HCT116 (cell line): ENCODE results near the gene SELE. TPM values are rescaled to one million over a fixed set of nuclear protein-coding genes. Genes with fewer than 3 reads are reported as not detected.
"Not testable (repeated sequence)": the region's sequence is repeated elsewhere in the genome, so short reads cannot be mapped to it uniquely, and the experiment has no call there.

Experiments
- ATAC-seq: fragments of 200-7000 bp; cut with Tn5 transposase; 2 replicates; pipeline ENCODE4 v1.9.1; 2020; ENCODE audit warnings: mild to moderate bottlenecking, moderate library complexity
- BruUV-seq: library from RNA; stranded (reverse); fragments of 400-500 nt; replicated peaks from 2 replicates; lab custom pipeline; 2021; lab: Mats Ljungman, UMichigan
- CTCF ChIA-PET: fragments of 300-600 bp; sonication (Branson Sonifier 250); formaldehyde crosslinking; loops from one replicate; lab custom pipeline; 2021; ENCODE audit warnings: antibody characterized with exemption; lab: Charles Lee
- POLR2A ChIA-PET: fragments of 300-600, 350-600 bp; sonication (Branson Sonifier 250); formaldehyde crosslinking; loops from one replicate; lab custom pipeline; 2021; ENCODE audit warnings: antibody characterized with exemption; lab: Charles Lee
- RAD21 ChIA-PET, 2 experiments: fragments of 300-600 bp; sonication (Branson Sonifier 250); formaldehyde crosslinking; loops; one replicate each; lab custom pipeline; 2023; ENCODE audit warnings: low total read pairs in 2 of 2; ENCODE audit not compliant: uncharacterized antibody in 2 of 2, unreplicated experiment in 2 of 2, low non-redundant PET in 1 of 2; lab: Charles Lee
- DNase-seq: peaks from one replicate; pipeline ENCODE4 v3.0.0-alpha.2; 2010; ENCODE audit warnings: low read depth, low spot score
- H2AFZ ChIP-seq: fragments of 200-600 bp; shearing (Covaris generic), sonication (generic); 2 replicates; pipeline ENCODE4 v1.6.1; 2017; ENCODE audit warnings: low read depth, mixed run types, mixed read lengths, antibody characterized with exemption, low read length; ENCODE audit not compliant: poor library complexity, severe bottlenecking
- H3K27ac ChIP-seq: 2 replicates; pipeline ENCODE4 v1.5.1; 2012; ENCODE audit warnings: low read depth, low read length
- H3K27me3 ChIP-seq: fragments of 200-600 bp; sonication (generic); 2 replicates; pipeline ENCODE4 v1.6.1; 2016; ENCODE audit warnings: mixed run types, low read length, mixed read lengths; ENCODE audit not compliant: insufficient read depth
- H3K36me3 ChIP-seq, 2 experiments: fragments of 200-500 bp in 1 of 2; fragments of 200-600 bp in 1 of 2; sonication (Bioruptor generic) in 1 of 2; sonication (generic) in 1 of 2; 2 replicates each; pipeline versions ENCODE4 v1.5.1 to v1.6.1; 2014 to 2016; ENCODE audit warnings: low read length in 2 of 2, inconsistent platforms in 1 of 2, mixed read lengths in 1 of 2, mixed run types in 1 of 2; ENCODE audit not compliant: insufficient read depth in 2 of 2, control insufficient read depth in 1 of 2
- H3K4me1 ChIP-seq, 2 experiments: fragments of 200-600 bp in 1 of 2; sonication (generic) in 1 of 2; 2 replicates each; pipeline versions ENCODE4 v1.5.1 to v1.6.1; 2012 to 2017; ENCODE audit warnings: low read length in 2 of 2, inconsistent platforms in 1 of 2, mild to moderate bottlenecking in 1 of 2, mixed read lengths in 1 of 2, mixed run types in 1 of 2, moderate library complexity in 1 of 2; ENCODE audit not compliant: insufficient read depth in 2 of 2, control insufficient read depth in 1 of 2
- H3K4me2 ChIP-seq: fragments of 200-600 bp; sonication (generic); 2 replicates; pipeline ENCODE4 v1.6.1; 2017; ENCODE audit warnings: mixed run types, low read length, mixed read lengths
- H3K4me3 ChIP-seq, 2 experiments: fragments of 200-600 bp in 1 of 2; sonication (generic) in 1 of 2; replicated peaks in 1 of 2; 2 replicates each; pipeline ENCODE4 v1.5.1; 2011 to 2016; ENCODE audit warnings: low read length in 2 of 2, control low read depth in 1 of 2, low read depth in 1 of 2, mild to moderate bottlenecking in 1 of 2, mixed read lengths in 1 of 2, mixed run types in 1 of 2
- H3K79me2 ChIP-seq: fragments of 200-600 bp; sonication (generic); 2 replicates; pipeline ENCODE4 v1.6.1; 2017; ENCODE audit warnings: mild to moderate bottlenecking, mixed run types, low read length, moderate library complexity, mixed read lengths; ENCODE audit not compliant: insufficient read depth
- H3K9ac ChIP-seq: fragments of 200-600 bp; sonication (generic); 2 replicates; pipeline ENCODE4 v1.6.1; 2016; ENCODE audit warnings: low read length, mixed read lengths
- H3K9me2 ChIP-seq: fragments of 200-600 bp; sonication (generic), shearing (Covaris generic); 2 replicates; pipeline ENCODE4 v1.6.1; 2017; ENCODE audit warnings: mixed run types, mild to moderate bottlenecking, moderate library complexity; ENCODE audit not compliant: insufficient read depth
- H3K9me3 ChIP-seq, 2 experiments: fragments of 200-500 bp in 1 of 2; fragments of 200-600 bp in 1 of 2; sonication (Bioruptor generic) in 1 of 2; sonication (generic) in 1 of 2; 2 replicates each; pipeline ENCODE4 v1.6.1; 2014 to 2017; ENCODE audit warnings: low read length in 2 of 2, mixed read lengths in 2 of 2, inconsistent platforms in 1 of 2, low read depth in 1 of 2, mild to moderate bottlenecking in 1 of 2, mixed run types in 1 of 2, moderate library complexity in 1 of 2; ENCODE audit not compliant: control insufficient read depth in 1 of 2, insufficient read depth in 1 of 2
- H4K20me1 ChIP-seq: fragments of 200-600 bp; sonication (generic), shearing (Covaris generic); 2 replicates; pipeline ENCODE4 v1.6.1; 2017; ENCODE audit warnings: mixed run types, mild to moderate bottlenecking, moderate library complexity; ENCODE audit not compliant: insufficient read depth
- ATF3 ChIP-seq: IDR thresholded peaks from 2 replicates; pipeline ENCODE4 v1.6.1; 2012
- CBX3 ChIP-seq: IDR thresholded peaks from 2 replicates; pipeline ENCODE4 v1.6.1; 2012; ENCODE audit warnings: low read depth
- EGR1 ChIP-seq: IDR thresholded peaks from 2 replicates; pipeline ENCODE4 v1.6.1; 2012; ENCODE audit warnings: low read depth
- ELF1 ChIP-seq: IDR thresholded peaks from 2 replicates; pipeline ENCODE4 v1.6.1; 2012; ENCODE audit warnings: low read depth, borderline replicate concordance
- EZH2 ChIP-seq: fragments of 200-600 bp; sonication (generic); IDR thresholded peaks from 2 replicates; pipeline ENCODE4 v1.6.1; 2017; ENCODE audit warnings: antibody characterized with exemption, mixed run types
- FOSL1 ChIP-seq: IDR thresholded peaks from 2 replicates; pipeline ENCODE4 v1.6.1; 2012; ENCODE audit warnings: low read depth
- JUND ChIP-seq: IDR thresholded peaks from 2 replicates; pipeline ENCODE4 v1.6.1; 2012
- POLR2A ChIP-seq: IDR thresholded peaks from 2 replicates; pipeline ENCODE4 v1.7.0; 2011; ENCODE audit warnings: borderline replicate concordance; ENCODE audit not compliant: insufficient read depth, insufficient read length; ENCODE audit errors: extremely low read depth
- POLR2AphosphoS5 ChIP-seq: IDR thresholded peaks from 2 replicates; pipeline ENCODE4 v1.6.1; 2011; ENCODE audit warnings: mild to moderate bottlenecking, low read depth, low read length, moderate library complexity
- SRF ChIP-seq: IDR thresholded peaks from 2 replicates; pipeline ENCODE4 v1.6.1; 2012; ENCODE audit warnings: low read depth
- YY1 ChIP-seq: IDR thresholded peaks from 2 replicates; pipeline ENCODE4 v1.6.1; 2011; ENCODE audit warnings: low read length, low read depth, moderate library complexity, mild to moderate bottlenecking; ENCODE audit not compliant: insufficient replicate concordance; ENCODE audit errors: extremely low read depth
- ZNF274 ChIP-seq: fragments of 200-500 bp; sonication (Bioruptor generic); IDR thresholded peaks from 2 replicates; pipeline ENCODE4 v1.6.1; 2014; ENCODE audit warnings: mild to moderate bottlenecking, low read depth, low read length, inconsistent platforms
- intact Hi-C: fragments of 100-400 bp; cut with micrococcal nuclease; formaldehyde crosslinking; loops from 2 replicates; pipeline ENCODE4 v1.10.0; 2022
- total RNA-seq: library from RNA; stranded (reverse); gene quantifications from one replicate; pipeline ENCODE4 v1.2.1, GENCODE V29; 2021; ENCODE audit not compliant: unreplicated experiment

Gene SELE
- total RNA-seq, 1 experiment from 2014 or later: not detected

DNA sequence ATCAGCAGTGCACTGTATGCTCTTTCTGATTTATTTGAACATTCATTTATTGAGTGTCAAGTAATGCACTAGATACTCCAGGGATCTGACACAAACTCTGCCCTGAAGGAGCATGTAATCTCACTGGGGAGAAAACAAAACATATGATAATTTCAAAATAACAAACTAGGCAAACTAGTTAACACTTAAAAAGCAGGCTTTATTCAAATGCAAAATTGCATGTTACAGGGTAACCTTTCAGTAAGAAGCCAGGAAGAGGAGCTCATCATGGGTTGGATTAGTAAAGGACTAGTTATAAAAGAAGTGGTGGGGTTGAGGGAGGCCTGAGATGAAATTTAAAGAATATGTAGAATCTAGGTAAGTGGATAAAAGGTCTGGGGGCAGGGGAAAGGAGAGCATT is 43.4 kb downstream of the SELE start:
- no peaks in the 10 kb centered on the region for H3K79me2 ChIP-seq
- no peak overlapping the region for H3K27ac ChIP-seq
- DNase-seq: no peak
- no peak overlapping the region for H2AFZ ChIP-seq
- H3K9me2 ChIP-seq: no peaks in the 10 kb centered on the region
- RAD21 ChIA-PET: no interaction called here
- H3K36me3 ChIP-seq: no peaks in the 10 kb centered on the region
- H3K27me3 ChIP-seq: no peaks in the 10 kb centered on the region; the same call in 1 of the 2 replicates
- POLR2A ChIA-PET: no interaction called here
- no peak for TF ChIP-seq YY1
- no peak for TF ChIP-seq ATF3
- TF ChIP-seq, all 23 proteins: peak for 0
- Histone ChIP-seq H3K4me3 (no peak overlapping the region), H3K9me3 (no peaks in the 10 kb centered on the region), H3K4me1 (no peaks in the 10 kb centered on the region), H4K20me1 (no peaks in the 10 kb centered on the region), H3K9ac (no peak overlapping the region), H3K4me2 (no peak overlapping the region)
- no peak for ATAC-seq
- CTCF ChIA-PET: no interaction called here
- intact Hi-C loops: no loop called here
- BruUV-seq: no TSS peak

- Histone ChIP-seq H4K20me1 (no peaks in the 10 kb centered on the region), H3K4me1 (no peaks in the 10 kb centered on the region), H3K9me3 (no peaks in the 10 kb centered on the region), H3K27ac (no peak overlapping the region), H3K4me3 (no peak overlapping the region), H3K4me2 (no peak overlapping the region), H3K27me3 (no peaks in the 10 kb centered on the region; the same call in 1 of the 2 replicates), H2AFZ (no peak overlapping the region), H3K9ac (no peak overlapping the region), H3K36me3 (no peaks in the 10 kb centered on the region), H3K9me2 (no peaks in the 10 kb centered on the region), H3K79me2 (no peaks in the 10 kb centered on the region)
- intact Hi-C loops: no loop called here
- ChIA-PET CTCF (interaction anchor here (0.9 kb wide), 1 partner anchor 9 kb away, joined by 3 read pairs; no protein-coding TSS in a partner anchor), POLR2A (no interaction called here), RAD21 (no interaction called here)
- no TSS peak for BruUV-seq
- ATAC-seq: no peak
- TF ChIP-seq POLR2A: no peak
- TF ChIP-seq ELF1: no peak
- no peak for TF ChIP-seq SRF
- TF ChIP-seq CBX3: no peak
- TF ChIP-seq EZH2: no peak
- no peak for TF ChIP-seq YY1
- no peak for TF ChIP-seq FOSL1
- TF ChIP-seq JUND: no peak
- TF ChIP-seq ATF3: no peak
- no peak for TF ChIP-seq POLR2AphosphoS5
- no peak for TF ChIP-seq EGR1
- TF ChIP-seq ZNF274: no peak
- DNase-seq: no peak
Measured at GRCh38 chr1:169689395-169689794, 44.5 kb downstream of the SELE start.

DNA sequence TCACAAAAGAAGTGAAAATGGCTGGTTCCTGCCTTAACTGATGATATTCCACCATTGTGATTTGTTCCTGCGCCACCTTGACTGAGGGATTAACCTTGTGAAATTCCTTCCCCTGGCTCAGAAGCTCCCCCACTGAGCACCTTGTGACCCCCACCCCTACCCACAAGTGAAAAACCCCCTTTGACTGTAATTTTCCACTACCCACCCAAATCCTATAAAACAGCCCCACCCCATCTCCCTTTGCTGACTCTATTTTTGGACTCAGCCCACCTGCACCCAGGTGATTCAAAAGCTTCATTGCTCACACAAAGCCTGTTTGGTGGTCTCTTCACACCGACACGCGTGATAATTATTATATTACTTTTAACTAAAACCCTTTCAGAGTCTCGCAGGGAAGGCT is 45.5 kb downstream of the SELE start:
- intact Hi-C loops, H3K4me1 ChIP-seq, H3K9me3 ChIP-seq, H3K4me2 ChIP-seq, H3K36me3 ChIP-seq, H4K20me1 ChIP-seq, DNase-seq, H3K9me2 ChIP-seq, RAD21 ChIA-PET, H3K27ac ChIP-seq, BruUV-seq, H3K27me3 ChIP-seq, H3K79me2 ChIP-seq, H3K9ac ChIP-seq, CTCF ChIA-PET, ATAC-seq, POLR2A ChIA-PET, H3K4me3 ChIP-seq, H2AFZ ChIP-seq: not testable (repeated sequence)
